HepG2 (cell line): ENCODE measurements around the gene HENMT1. TPM values are rescaled to one million over a fixed set of nuclear protein-coding genes. Genes with fewer than 3 reads are reported as not detected.

Experiments used
- ARHGAP35 ChIP-seq: sonication (generic); formaldehyde crosslinking; IDR thresholded peaks from 2 replicates; pipeline ENCODE4 v1.9.0; 2022; ENCODE audit warnings: mild to moderate bottlenecking, inconsistent platforms, moderate library complexity, missing genetic modification reagents, borderline replicate concordance
- FOXM1 ChIP-seq: sonication (generic); formaldehyde crosslinking; IDR thresholded peaks from 2 replicates; pipeline ENCODE4 v1.5.0; 2020; ENCODE audit warnings: missing genetic modification reagents
- GLI4 ChIP-seq: sonication (generic); formaldehyde crosslinking; IDR thresholded peaks from 2 replicates; pipeline ENCODE4 v1.5.1; 2020; ENCODE audit warnings: missing genetic modification reagents, mild to moderate bottlenecking, moderate library complexity, borderline replicate concordance
- MXI1 ChIP-seq: IDR thresholded peaks from 3 replicates; pipeline ENCODE4 v1.6.1; 2012; ENCODE audit warnings: low read depth, low read length, inconsistent platforms, borderline replicate concordance
- NCOA5 ChIP-seq: sonication (generic); formaldehyde crosslinking; IDR thresholded peaks from 2 replicates; pipeline ENCODE4 v1.4.0; 2020; ENCODE audit warnings: missing genetic modification reagents
- NFATC3 ChIP-seq: sonication (generic); formaldehyde crosslinking; IDR thresholded peaks from 2 replicates; pipeline ENCODE4 v1.5.1; 2020; ENCODE audit warnings: mild to moderate bottlenecking, missing genetic modification reagents
- NR2C2 ChIP-seq: sonication (generic); formaldehyde crosslinking; IDR thresholded peaks from 2 replicates; pipeline ENCODE4 v1.4.0; 2020; ENCODE audit warnings: missing genetic modification reagents, mild to moderate bottlenecking, moderate library complexity, borderline replicate concordance
- SALL2 ChIP-seq: sonication (generic); formaldehyde crosslinking; IDR thresholded peaks from 2 replicates; pipeline ENCODE4 v1.8.1; 2023; ENCODE audit warnings: mild to moderate bottlenecking, missing genetic modification reagents, inconsistent platforms
- ZMYM2 ChIP-seq: sonication (generic); formaldehyde crosslinking; IDR thresholded peaks from 2 replicates; pipeline ENCODE4 v1.8.0; 2022; ENCODE audit warnings: mild to moderate bottlenecking, missing genetic modification reagents
- ZNF34 ChIP-seq: sonication (generic); formaldehyde crosslinking; IDR thresholded peaks from 2 replicates; pipeline ENCODE4 v1.4.0; 2020; ENCODE audit warnings: mild to moderate bottlenecking, missing genetic modification reagents, borderline replicate concordance
- ZNF569 ChIP-seq: sonication (generic); formaldehyde crosslinking; IDR thresholded peaks from 2 replicates; pipeline ENCODE4 v1.5.0; 2020; ENCODE audit warnings: mild to moderate bottlenecking, missing genetic modification reagents, moderate library complexity, borderline replicate concordance
- ZNF720 ChIP-seq: sonication (generic); formaldehyde crosslinking; IDR thresholded peaks from 2 replicates; pipeline ENCODE4 v1.4.0; 2020; ENCODE audit warnings: missing genetic modification reagents
- ZNF883 ChIP-seq: sonication (generic); formaldehyde crosslinking; IDR thresholded peaks from 2 replicates; pipeline ENCODE4 v1.5.1; 2020; ENCODE audit warnings: mild to moderate bottlenecking, missing genetic modification reagents; ENCODE audit errors: not compliant biosample characterization
- ZSCAN12 ChIP-seq: sonication (generic); formaldehyde crosslinking; IDR thresholded peaks from 2 replicates; pipeline ENCODE4 v1.9.0; 2021; ENCODE audit warnings: mild to moderate bottlenecking, missing genetic modification reagents
- polyA plus RNA-seq, 8 experiments: library from polyadenylated mRNA; depleted of rRNA in 3 of 8; stranded (reverse) in 7 of 8; unstranded in 1 of 8; fragments of >200 nt; fragmentation: Illumina TruSeq in 4 of 8; extraction: Trizol in 4 of 8; gene quantifications; 2 replicates each; pipeline versions ENCODE4 v1.2.1 to v1.2.3, GENCODE V29; 2011 to 2016; ENCODE audit warnings: low read depth in 4 of 8, missing spikeins in 1 of 8, mixed read lengths in 1 of 8; ENCODE audit not compliant: insufficient read depth in 1 of 8
- total RNA-seq, 5 experiments: library from RNA; depleted of rRNA; stranded (reverse); fragments of >200 nt; fragmentation: Illumina TruSeq; extraction: Trizol; gene quantifications; 2 replicates each; pipeline ENCODE4 v1.2.3, GENCODE V29; 2016; ENCODE audit warnings: low read depth in 1 of 5
- TF ChIP-seq, protein P1 (sequence below): sonication (generic); formaldehyde crosslinking; IDR thresholded peaks from 2 replicates; pipeline ENCODE4 v1.4.0; 2020; ENCODE audit warnings: missing genetic modification reagents, mild to moderate bottlenecking, borderline replicate concordance
- TF ChIP-seq, protein P2 (sequence below): sonication (generic); formaldehyde crosslinking; IDR thresholded peaks from 2 replicates; pipeline ENCODE4 v1.5.0; 2020; ENCODE audit warnings: mild to moderate bottlenecking, missing genetic modification reagents, borderline replicate concordance
- TF ChIP-seq, protein P3 (sequence below): sonication (generic); formaldehyde crosslinking; IDR thresholded peaks from 2 replicates; pipeline ENCODE4 v1.8.1; 2023; ENCODE audit warnings: mild to moderate bottlenecking, inconsistent platforms, moderate library complexity, missing genetic modification reagents, borderline replicate concordance
- TF ChIP-seq, protein P4 (sequence below): sonication (generic); formaldehyde crosslinking; IDR thresholded peaks from 2 replicates; pipeline ENCODE4 v1.8.0; 2022; ENCODE audit warnings: low read depth, missing genetic modification reagents

The HENMT1 gene
- total and polyA plus RNA-seq, 2 of the 13 experiments (the other 11 are each of a cell fraction or from before 2014, with no cell fraction given), result not detected

DNA sequence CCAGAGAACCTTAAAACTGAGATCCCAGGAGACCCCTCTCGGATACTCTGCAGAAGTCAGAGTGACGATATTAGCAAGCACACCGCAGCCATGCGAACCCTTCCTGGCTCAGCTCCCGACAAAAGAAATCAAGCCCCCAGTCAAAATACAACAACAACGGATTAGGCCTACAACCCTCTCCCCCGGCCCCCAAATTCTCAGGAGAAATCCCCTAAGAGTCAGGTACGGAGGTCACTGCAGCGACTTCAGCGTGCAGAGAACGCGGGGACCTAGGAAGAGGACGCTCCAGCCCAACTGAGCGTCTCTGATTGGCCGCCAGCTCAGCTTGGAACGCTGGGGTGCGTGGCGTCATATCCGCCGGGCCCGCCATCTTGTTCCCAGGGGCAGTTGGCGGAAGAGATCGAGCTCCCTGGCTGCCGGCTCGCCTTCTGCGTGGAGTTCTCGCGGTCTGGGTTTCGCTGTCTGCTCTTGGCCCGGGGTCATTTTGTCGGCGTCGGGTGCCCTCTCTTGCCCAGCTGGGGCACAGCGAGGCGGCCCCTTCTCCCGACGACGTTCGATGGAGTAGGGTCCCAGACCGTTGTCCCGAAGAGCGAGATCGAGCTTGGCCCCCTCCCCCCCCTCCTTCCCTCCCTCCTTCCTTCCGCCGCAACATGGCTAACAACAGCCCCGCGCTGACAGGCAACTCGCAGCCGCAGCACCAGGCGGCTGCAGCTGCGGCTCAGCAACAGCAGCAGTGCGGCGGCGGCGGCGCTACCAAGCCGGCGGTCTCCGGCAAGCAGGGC lies 31.2 kb upstream of the HENMT1 start, which contains the start of gene PRPF38B (continued):
- TF ChIP-seq, protein P1, sequence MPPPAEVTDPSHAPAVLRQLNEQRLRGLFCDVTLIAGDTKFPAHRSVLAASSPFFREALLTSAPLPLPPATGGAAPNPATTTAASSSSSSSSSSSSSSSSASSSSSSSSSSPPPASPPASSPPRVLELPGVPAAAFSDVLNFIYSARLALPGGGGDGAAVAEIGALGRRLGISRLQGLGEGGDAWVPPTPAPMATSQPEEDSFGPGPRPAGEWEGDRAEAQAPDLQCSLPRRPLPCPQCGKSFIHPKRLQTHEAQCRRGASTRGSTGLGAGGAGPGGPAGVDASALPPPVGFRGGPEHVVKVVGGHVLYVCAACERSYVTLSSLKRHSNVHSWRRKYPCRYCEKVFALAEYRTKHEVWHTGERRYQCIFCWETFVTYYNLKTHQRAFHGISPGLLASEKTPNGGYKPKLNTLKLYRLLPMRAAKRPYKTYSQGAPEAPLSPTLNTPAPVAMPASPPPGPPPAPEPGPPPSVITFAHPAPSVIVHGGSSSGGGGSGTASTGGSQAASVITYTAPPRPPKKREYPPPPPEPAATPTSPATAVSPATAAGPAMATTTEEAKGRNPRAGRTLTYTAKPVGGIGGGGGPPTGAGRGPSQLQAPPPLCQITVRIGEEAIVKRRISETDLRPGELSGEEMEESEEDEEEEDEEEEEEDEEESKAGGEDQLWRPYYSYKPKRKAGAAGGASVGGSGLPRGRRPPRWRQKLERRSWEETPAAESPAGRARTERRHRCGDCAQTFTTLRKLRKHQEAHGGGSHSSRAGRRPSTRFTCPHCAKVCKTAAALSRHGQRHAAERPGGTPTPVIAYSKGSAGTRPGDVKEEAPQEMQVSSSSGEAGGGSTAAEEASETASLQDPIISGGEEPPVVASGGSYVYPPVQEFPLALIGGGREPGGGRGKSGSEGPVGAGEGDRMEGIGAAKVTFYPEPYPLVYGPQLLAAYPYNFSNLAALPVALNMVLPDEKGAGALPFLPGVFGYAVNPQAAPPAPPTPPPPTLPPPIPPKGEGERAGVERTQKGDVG (CRISPR knock-in tag), result 0 out of 2 replicates have a peak, but pooled peaks have one; percentile 70
- no peak; the same call in 1 of the 2 replicates for TF ChIP-seq GLI4 (CRISPR knock-in tag)
- no peak for TF ChIP-seq SALL2 (CRISPR knock-in tag)
- no peak for TF ChIP-seq FOXM1 (CRISPR knock-in tag)
- no peak for TF ChIP-seq ZSCAN12 (CRISPR knock-in tag)
- peak; percentile 54; the same call in 1 of the 3 replicates for TF ChIP-seq MXI1
- 0 out of 2 replicates have a peak, but pooled peaks have one; percentile 50 for TF ChIP-seq ZNF34 (CRISPR knock-in tag)
- TF ChIP-seq NFATC3 (CRISPR knock-in tag), result no peak
- TF ChIP-seq, protein P2, sequence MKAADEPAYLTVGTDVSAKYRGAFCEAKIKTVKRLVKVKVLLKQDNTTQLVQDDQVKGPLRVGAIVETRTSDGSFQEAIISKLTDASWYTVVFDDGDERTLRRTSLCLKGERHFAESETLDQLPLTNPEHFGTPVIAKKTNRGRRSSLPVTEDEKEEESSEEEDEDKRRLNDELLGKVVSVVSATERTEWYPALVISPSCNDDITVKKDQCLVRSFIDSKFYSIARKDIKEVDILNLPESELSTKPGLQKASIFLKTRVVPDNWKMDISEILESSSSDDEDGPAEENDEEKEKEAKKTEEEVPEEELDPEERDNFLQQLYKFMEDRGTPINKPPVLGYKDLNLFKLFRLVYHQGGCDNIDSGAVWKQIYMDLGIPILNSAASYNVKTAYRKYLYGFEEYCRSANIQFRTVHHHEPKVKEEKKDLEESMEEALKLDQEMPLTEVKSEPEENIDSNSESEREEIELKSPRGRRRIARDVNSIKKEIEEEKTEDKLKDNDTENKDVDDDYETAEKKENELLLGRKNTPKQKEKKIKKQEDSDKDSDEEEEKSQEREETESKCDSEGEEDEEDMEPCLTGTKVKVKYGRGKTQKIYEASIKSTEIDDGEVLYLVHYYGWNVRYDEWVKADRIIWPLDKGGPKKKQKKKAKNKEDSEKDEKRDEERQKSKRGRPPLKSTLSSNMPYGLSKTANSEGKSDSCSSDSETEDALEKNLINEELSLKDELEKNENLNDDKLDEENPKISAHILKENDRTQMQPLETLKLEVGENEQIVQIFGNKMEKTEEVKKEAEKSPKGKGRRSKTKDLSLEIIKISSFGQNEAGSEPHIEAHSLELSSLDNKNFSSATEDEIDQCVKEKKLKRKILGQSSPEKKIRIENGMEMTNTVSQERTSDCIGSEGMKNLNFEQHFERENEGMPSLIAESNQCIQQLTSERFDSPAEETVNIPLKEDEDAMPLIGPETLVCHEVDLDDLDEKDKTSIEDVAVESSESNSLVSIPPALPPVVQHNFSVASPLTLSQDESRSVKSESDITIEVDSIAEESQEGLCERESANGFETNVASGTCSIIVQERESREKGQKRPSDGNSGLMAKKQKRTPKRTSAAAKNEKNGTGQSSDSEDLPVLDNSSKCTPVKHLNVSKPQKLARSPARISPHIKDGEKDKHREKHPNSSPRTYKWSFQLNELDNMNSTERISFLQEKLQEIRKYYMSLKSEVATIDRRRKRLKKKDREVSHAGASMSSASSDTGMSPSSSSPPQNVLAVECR (CRISPR knock-in tag), result peak; percentile 93
- TF ChIP-seq, protein P3, sequence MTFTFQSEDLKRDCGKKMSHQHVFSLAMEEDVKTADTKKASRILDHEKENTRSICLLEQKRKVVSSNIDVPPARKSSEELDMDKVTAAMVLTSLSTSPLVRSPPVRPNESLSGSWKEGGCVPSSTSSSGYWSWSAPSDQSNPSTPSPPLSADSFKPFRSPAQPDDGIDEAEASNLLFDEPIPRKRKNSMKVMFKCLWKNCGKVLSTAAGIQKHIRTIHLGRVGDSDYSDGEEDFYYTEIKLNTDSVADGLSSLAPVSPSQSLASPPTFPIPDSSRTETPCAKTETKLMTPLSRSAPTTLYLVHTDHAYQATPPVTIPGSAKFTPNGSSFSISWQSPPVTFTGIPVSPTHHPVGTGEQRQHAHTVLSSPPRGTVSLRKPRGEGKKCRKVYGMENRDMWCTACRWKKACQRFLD, result peak; percentile 54; the same call in 1 of the 2 replicates
- TF ChIP-seq ZNF569 (CRISPR knock-in tag), result no peak
- TF ChIP-seq, protein P4, sequence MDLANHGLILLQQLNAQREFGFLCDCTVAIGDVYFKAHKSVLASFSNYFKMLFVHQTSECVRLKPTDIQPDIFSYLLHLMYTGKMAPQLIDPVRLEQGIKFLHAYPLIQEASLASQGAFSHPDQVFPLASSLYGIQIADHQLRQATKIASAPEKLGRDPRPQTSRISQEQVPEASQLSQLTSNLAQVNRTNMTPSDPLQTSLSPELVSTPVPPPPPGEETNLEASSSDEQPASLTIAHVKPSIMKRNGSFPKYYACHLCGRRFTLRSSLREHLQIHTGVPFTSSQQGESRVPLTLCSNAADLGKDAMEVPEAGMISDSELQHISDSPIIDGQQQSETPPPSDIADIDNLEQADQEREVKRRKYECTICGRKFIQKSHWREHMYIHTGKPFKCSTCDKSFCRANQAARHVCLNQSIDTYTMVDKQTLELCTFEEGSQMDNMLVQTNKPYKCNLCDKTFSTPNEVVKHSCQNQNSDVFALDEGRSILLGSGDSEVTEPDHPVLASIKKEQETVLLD (CRISPR knock-in tag), result no peak
- peak; percentile 92 for TF ChIP-seq NR2C2 (CRISPR knock-in tag)
- peak; percentile 79 for TF ChIP-seq ARHGAP35 (CRISPR knock-in tag)
- TF ChIP-seq ZMYM2, result no peak
- TF ChIP-seq ZNF883 (CRISPR knock-in tag), result peak; percentile 35
- TF ChIP-seq ZNF720, result no peak
- no peak for TF ChIP-seq NCOA5 (CRISPR knock-in tag)
